ENCODE measurements around the gene FAM81A.

The FAM81A gene

DNA sequence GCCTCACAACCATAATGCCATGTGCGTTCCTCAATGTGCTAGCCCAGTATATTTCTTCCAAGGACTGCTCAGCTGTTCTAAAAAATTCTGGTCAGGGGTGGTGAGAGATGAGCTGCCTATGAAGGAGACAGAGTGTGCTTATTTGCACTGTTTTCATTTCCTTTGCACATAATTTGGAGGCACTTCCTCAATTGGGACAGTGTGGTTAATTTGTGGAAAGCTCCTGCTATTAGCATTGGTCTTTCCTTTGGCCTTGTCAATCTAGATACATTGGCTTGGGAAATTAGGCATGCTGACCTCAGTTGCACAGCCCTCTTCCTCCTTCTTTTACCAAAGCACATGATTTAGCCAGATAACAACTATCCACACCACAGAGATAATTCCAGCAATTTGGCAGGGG lies 9.4 kb downstream of the FAM81A start:
- H3K4me3 ChIP-seq (ENCODE audit: low read depth, low read length): no peak overlapping the region
- DNase-seq (ENCODE audit: low read depth): no peak
- in situ Hi-C loops (cut with HindIII; ENCODE audit: low sequenced_read_pairs): no loop called here
- TF ChIP-seq, protein P1, sequence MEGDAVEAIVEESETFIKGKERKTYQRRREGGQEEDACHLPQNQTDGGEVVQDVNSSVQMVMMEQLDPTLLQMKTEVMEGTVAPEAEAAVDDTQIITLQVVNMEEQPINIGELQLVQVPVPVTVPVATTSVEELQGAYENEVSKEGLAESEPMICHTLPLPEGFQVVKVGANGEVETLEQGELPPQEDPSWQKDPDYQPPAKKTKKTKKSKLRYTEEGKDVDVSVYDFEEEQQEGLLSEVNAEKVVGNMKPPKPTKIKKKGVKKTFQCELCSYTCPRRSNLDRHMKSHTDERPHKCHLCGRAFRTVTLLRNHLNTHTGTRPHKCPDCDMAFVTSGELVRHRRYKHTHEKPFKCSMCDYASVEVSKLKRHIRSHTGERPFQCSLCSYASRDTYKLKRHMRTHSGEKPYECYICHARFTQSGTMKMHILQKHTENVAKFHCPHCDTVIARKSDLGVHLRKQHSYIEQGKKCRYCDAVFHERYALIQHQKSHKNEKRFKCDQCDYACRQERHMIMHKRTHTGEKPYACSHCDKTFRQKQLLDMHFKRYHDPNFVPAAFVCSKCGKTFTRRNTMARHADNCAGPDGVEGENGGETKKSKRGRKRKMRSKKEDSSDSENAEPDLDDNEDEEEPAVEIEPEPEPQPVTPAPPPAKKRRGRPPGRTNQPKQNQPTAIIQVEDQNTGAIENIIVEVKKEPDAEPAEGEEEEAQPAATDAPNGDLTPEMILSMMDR (IDR thresholded peaks at IDR 0.05; ENCODE audit: low read depth, low read length, missing control alignments): no peak

GRCh38 chr15:59448871-59449270 lies 10.9 kb downstream of the FAM81A start:
- in situ Hi-C loops (cut with HindIII; ENCODE audit: low sequenced_read_pairs): no loop called here

DNA sequence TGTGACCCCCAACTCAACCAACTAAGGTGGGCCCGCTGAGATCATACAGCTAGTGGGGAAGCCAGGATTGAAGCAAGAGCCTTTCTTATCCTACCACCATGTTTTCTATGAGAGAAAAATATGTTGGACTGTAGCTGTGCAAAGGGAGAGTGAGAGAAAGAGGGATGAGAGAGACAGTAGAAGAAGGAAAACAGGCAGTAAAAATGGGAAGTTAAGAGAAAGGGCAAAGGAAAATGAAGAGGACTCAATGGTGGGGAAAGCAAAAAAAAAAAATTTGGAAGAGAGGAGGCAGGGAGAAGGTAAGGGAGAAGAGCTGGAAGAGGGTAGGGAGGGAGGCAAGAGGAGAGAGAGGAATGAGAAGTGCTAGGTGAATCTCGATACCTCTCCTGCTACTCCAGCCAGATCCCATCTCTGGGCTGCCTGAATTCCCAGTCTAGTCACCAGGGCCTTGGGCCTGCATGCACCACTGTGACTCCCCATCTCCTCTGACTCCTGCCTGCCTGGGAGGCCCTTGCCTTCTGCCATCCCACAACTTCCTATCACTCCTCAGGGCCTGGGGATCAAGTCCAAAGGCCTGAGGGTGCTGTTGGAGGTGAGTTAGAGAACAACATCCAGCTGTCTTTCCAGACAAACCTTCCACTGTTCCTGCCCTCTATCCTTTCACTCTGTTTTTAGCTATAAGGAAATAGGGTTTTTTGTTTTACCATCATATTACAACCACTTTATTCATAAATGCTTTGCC lies 15.7 kb downstream of the FAM81A start:
- in situ Hi-C loops (cut with HindIII; ENCODE audit: low sequenced_read_pairs): no loop called here
- TF ChIP-seq, protein P1 (IDR thresholded peaks at IDR 0.05; ENCODE audit: low read depth, low read length, missing control alignments): no peak
- DNase-seq (ENCODE audit: low read depth): no peak
- no peak overlapping the region for H3K4me3 ChIP-seq (ENCODE audit: low read depth, low read length)

More at GRCh38 chr15:59448871-59449270, 10.9 kb downstream of the FAM81A start:
- H3K4me3 ChIP-seq (ENCODE audit: low read depth, low read length): no peak overlapping the region
- TF ChIP-seq, protein P1 (IDR thresholded peaks at IDR 0.05; ENCODE audit: low read depth, low read length, missing control alignments): no peak
- no peak for DNase-seq (ENCODE audit: low read depth)

DNA sequence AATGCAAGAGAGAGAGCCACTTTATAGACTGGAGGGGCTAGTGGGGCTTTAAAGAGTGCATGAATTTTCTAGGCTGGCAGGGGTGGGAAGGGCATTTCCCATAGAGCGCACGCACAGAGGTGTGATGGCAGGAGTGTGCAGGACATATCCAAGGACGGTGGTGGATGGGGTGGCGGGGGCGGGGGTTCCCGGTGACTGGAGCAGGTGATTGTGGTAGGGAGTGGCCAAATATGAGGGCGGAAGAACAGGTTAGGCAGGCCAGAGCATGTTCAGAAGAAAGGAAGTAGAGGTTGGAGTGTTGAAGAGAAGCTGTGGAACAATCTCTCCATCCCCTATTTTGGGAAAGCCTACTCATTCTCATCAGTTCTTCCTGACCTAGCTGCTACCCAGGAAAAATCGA lies 18.1 kb downstream of the FAM81A start:
- no peak overlapping the region for H3K4me3 ChIP-seq (ENCODE audit: low read depth, low read length)
- in situ Hi-C loops (cut with HindIII; ENCODE audit: low sequenced_read_pairs): no loop called here
- TF ChIP-seq, protein P1 (IDR thresholded peaks at IDR 0.05; ENCODE audit: low read depth, low read length, missing control alignments): no peak
- DNase-seq (ENCODE audit: low read depth): no peak

DNA sequence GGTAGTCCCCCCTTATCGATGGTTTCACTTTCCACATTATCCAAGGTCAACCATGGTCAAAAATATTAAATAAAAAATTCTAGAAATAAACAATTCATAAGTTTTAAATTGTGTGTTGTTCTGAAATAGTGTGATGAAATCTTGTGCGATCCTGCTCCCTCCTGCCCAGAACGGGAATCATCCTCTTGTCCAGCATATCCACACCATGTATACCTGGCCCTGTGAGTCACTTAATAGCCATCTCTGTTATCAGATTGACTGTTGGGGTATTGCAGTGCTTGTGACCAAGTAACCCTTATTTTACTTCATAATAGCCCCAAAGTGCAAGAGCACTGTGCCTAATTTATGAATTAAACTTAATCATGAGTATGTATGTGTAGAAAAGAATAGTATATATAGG lies 19.1 kb downstream of the FAM81A start:
- no peak for DNase-seq (ENCODE audit: low read depth)
- in situ Hi-C loops (cut with HindIII; ENCODE audit: low sequenced_read_pairs): no loop called here
- no peak overlapping the region for H3K4me3 ChIP-seq (ENCODE audit: low read depth, low read length)
- TF ChIP-seq, protein P1 (IDR thresholded peaks at IDR 0.05; ENCODE audit: low read depth, low read length, missing control alignments): no peak

GRCh38 chr15:59461521-59461920 lies 23.5 kb downstream of the FAM81A start:
- no peak for DNase-seq (ENCODE audit: low read depth)
- in situ Hi-C loops (cut with HindIII; ENCODE audit: low sequenced_read_pairs): no loop called here
- TF ChIP-seq, protein P1 (IDR thresholded peaks at IDR 0.05; ENCODE audit: low read depth, low read length, missing control alignments): no peak
- H3K4me3 ChIP-seq (ENCODE audit: low read depth, low read length): no peak overlapping the region

Measured in astrocyte of the cerebellum (primary cell).